ENCODE measurements around the gene CDKAL1.
"Not testable (repeated sequence)": the region's sequence is repeated elsewhere in the genome, so short reads cannot be mapped to it uniquely, and the experiment has no call there.

The CDKAL1 gene

GRCh38 chr6:20712011-20712410 is 177.8 kb downstream of the CDKAL1 start:
- DNase-seq, result peak; percentile 30

- no peak for DNase-seq
Measured at GRCh38 chr6:20715135-20715806, 181.0 kb downstream of the CDKAL1 start.

GRCh38 chr6:20716865-20717264 is 182.6 kb downstream of the CDKAL1 start:
- DNase-seq, result no peak

GRCh38 chr6:20717743-20718142 is 183.5 kb downstream of the CDKAL1 start:
- peak; percentile 82 for DNase-seq

GRCh38 chr6:20718705-20719653 is 184.7 kb downstream of the CDKAL1 start:
- DNase-seq, result no peak

GRCh38 chr6:20719980-20720379 is 185.7 kb downstream of the CDKAL1 start:
- no peak for DNase-seq

GRCh38 chr6:20721121-20721520 is 186.9 kb downstream of the CDKAL1 start:
- not testable (repeated sequence) for DNase-seq

- DNase-seq, result no peak
Measured at GRCh38 chr6:20722455-20722854, 188.2 kb downstream of the CDKAL1 start.

GRCh38 chr6:20723236-20723635 is 189.0 kb downstream of the CDKAL1 start:
- DNase-seq, result no peak

GRCh38 chr6:20724443-20725190 is 190.4 kb downstream of the CDKAL1 start:
- DNase-seq, result no peak

- DNase-seq, result not testable (repeated sequence)
Measured at GRCh38 chr6:20725235-20725634, 191.0 kb downstream of the CDKAL1 start.

- no peak for DNase-seq
Measured at GRCh38 chr6:20729086-20729485, 194.8 kb downstream of the CDKAL1 start.

GRCh38 chr6:20732362-20732761 is 198.1 kb downstream of the CDKAL1 start:
- not testable (repeated sequence) for DNase-seq

- DNase-seq, result no peak
Measured at GRCh38 chr6:20732896-20733295, 198.6 kb downstream of the CDKAL1 start.

GRCh38 chr6:20737912-20738311 is 203.7 kb downstream of the CDKAL1 start:
- no peak for DNase-seq

- no peak for DNase-seq
Measured at GRCh38 chr6:20740088-20740487, 205.8 kb downstream of the CDKAL1 start.

GRCh38 chr6:20740727-20741126 is 206.5 kb downstream of the CDKAL1 start:
- DNase-seq, result no peak

- no peak for DNase-seq
Measured at GRCh38 chr6:20741490-20741889, 207.2 kb downstream of the CDKAL1 start.

- DNase-seq, result peak; percentile 77
Measured at GRCh38 chr6:20744911-20745557, 210.8 kb downstream of the CDKAL1 start.

GRCh38 chr6:20746024-20746423 is 211.8 kb downstream of the CDKAL1 start:
- DNase-seq, result no peak

- no peak for DNase-seq
Measured at GRCh38 chr6:20746805-20747558, 212.7 kb downstream of the CDKAL1 start.

GRCh38 chr6:20747991-20748390 is 213.7 kb downstream of the CDKAL1 start:
- DNase-seq, result no peak

Measured in NCI-H510A treated with DMSO at 0.1 percent for 48 hours (cell line).